ENCODE results near the gene GPX4. TPM values are rescaled to one million over a fixed set of nuclear protein-coding genes. Genes with fewer than 3 reads are reported as not detected.

GPX4 gene
- total RNA-seq, 1 donor from 2014 or later = 210 TPM

- TF ChIP-seq, protein P1, sequence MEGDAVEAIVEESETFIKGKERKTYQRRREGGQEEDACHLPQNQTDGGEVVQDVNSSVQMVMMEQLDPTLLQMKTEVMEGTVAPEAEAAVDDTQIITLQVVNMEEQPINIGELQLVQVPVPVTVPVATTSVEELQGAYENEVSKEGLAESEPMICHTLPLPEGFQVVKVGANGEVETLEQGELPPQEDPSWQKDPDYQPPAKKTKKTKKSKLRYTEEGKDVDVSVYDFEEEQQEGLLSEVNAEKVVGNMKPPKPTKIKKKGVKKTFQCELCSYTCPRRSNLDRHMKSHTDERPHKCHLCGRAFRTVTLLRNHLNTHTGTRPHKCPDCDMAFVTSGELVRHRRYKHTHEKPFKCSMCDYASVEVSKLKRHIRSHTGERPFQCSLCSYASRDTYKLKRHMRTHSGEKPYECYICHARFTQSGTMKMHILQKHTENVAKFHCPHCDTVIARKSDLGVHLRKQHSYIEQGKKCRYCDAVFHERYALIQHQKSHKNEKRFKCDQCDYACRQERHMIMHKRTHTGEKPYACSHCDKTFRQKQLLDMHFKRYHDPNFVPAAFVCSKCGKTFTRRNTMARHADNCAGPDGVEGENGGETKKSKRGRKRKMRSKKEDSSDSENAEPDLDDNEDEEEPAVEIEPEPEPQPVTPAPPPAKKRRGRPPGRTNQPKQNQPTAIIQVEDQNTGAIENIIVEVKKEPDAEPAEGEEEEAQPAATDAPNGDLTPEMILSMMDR (IDR thresholded peaks at IDR 0.05; ENCODE audit: partially characterized antibody, unreplicated experiment) = no peak
- peaks cover 4% of the 10 kb centered on the region for H3K36me3 Mint-ChIP-seq (ENCODE audit: unreplicated experiment)
- peaks cover 11% of the 10 kb centered on the region for H3K27me3 Mint-ChIP-seq (ENCODE audit: unreplicated experiment)
- no peak overlapping the region for H3K4me3 Mint-ChIP-seq (ENCODE audit: unreplicated experiment)
- H3K27ac Mint-ChIP-seq (ENCODE audit: unreplicated experiment) = no peak overlapping the region
- no peak for DNase-seq
- peaks cover 1% of the 10 kb centered on the region for H3K4me1 Mint-ChIP-seq (ENCODE audit: low read depth, unreplicated experiment)
- no peaks in the 10 kb centered on the region for H3K9me3 Mint-ChIP-seq (ENCODE audit: unreplicated experiment)
Measured at GRCh38 chr19:1073063-1073955, 30.5 kb upstream of the GPX4 start.

DNA sequence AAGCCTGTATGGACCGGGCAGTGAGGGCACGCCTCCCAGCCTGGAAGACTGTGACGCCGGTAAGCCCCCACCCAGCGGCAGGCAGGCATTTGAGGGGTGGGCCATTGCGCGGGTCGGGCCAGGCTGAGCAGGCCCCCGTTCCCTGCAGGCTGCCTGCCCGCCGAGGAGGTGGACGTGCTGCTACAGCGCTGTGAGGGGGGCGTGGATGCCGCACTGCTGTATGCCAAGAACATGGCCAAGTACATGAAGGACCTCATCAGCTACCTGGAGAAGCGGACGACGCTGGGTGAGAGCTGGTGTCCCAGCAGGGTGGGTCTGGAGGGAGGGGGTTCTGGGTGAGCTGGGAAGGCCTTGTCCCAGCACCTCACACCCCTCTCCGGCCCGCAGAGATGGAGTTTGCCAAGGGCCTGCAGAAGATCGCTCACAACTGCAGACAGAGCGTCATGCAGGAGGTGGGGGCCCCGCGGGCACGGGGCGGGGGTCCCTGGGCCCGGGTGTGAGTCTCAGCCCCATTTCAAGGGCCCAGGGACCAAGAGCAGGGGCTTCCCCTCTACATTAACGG, 29.8 kb upstream of the GPX4 start:
- H3K4me3 Mint-ChIP-seq (ENCODE audit: unreplicated experiment) = no peak overlapping the region
- no peak for DNase-seq
- no peaks in the 10 kb centered on the region for H3K9me3 Mint-ChIP-seq (ENCODE audit: unreplicated experiment)
- H3K27ac Mint-ChIP-seq (ENCODE audit: unreplicated experiment) = no peak overlapping the region
- peaks cover 7% of the 10 kb centered on the region for H3K27me3 Mint-ChIP-seq (ENCODE audit: unreplicated experiment)
- peaks cover 4% of the 10 kb centered on the region for H3K36me3 Mint-ChIP-seq (ENCODE audit: unreplicated experiment)
- peaks cover 1% of the 10 kb centered on the region for H3K4me1 Mint-ChIP-seq (ENCODE audit: low read depth, unreplicated experiment)
- TF ChIP-seq, protein P1 (IDR thresholded peaks at IDR 0.05; ENCODE audit: partially characterized antibody, unreplicated experiment) = no peak

DNA sequence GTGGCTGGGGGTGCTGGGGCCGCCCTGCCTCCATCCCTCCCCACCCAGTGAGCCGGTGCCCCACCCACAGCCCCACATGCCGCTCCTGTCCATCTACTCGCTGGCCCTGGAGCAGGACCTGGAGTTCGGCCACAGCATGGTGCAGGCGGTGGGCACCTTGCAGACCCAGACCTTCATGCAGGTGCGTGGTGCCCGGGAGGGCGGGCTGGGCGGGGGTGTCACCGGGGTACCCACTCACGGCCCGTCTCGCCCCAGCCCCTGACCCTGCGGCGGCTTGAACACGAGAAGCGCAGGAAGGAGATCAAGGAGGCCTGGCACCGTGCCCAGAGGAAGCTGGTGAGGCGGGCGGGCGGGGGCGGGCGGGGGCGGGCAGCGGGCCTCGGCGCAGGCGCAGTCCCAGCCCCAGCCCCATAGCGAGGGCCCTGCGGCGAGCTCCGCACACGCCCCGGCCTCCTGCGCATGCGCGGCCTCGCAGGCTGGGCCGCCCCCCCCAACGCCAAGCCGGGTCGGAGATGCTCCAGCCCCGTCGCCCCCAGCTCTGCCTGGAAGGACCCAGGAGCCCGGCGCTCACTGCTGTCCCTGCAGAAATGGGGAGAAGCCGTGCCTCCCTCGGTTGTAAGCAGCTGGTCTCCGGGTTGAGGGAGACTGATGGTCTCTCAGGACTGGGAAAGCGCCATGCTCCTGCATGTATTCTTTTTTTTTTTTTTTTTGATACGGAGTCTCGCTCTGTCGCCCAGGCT, 29.1 kb upstream of the GPX4 start:
- TF ChIP-seq, protein P1 (IDR thresholded peaks at IDR 0.05; ENCODE audit: partially characterized antibody, unreplicated experiment) = no peak
- Mint-ChIP-seq H3K27ac (ENCODE audit: unreplicated experiment) (no peak overlapping the region), H3K27me3 (ENCODE audit: unreplicated experiment) (peaks cover 7% of the 10 kb centered on the region), H3K4me1 (ENCODE audit: low read depth, unreplicated experiment) (peaks cover 1% of the 10 kb centered on the region), H3K9me3 (ENCODE audit: unreplicated experiment) (no peaks in the 10 kb centered on the region), H3K36me3 (ENCODE audit: unreplicated experiment) (peaks cover 4% of the 10 kb centered on the region), H3K4me3 (ENCODE audit: unreplicated experiment) (no peak overlapping the region)
- no peak for DNase-seq

DNA sequence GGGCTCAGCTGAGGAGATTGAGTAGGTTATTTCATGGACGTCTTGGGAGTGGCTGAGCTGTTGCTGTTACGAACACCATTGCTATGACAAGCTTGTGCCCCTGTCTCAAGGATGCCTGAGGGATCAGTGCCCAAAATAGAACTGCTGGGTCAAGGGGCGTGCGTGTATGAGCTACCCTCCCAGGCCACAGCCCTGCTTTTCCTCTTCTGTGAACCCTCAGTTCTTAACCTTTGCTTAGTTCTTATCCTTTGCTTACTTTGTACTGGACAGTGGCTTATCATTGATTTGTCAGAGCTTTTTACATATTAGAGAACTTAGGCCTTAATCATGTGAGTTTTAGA, 27.8 kb upstream of the GPX4 start:
- Mint-ChIP-seq H3K4me3 (ENCODE audit: unreplicated experiment) (no peak overlapping the region), H3K36me3 (ENCODE audit: unreplicated experiment) (peaks cover 4% of the 10 kb centered on the region), H3K9me3 (ENCODE audit: unreplicated experiment) (no peaks in the 10 kb centered on the region), H3K27me3 (ENCODE audit: unreplicated experiment) (peaks cover 7% of the 10 kb centered on the region), H3K27ac (ENCODE audit: unreplicated experiment) (no peak overlapping the region), H3K4me1 (ENCODE audit: low read depth, unreplicated experiment) (peaks cover 1% of the 10 kb centered on the region)
- TF ChIP-seq, protein P1 (IDR thresholded peaks at IDR 0.05; ENCODE audit: partially characterized antibody, unreplicated experiment) = no peak
- no peak for DNase-seq

Data from glutamatergic neuron (in vitro differentiated cells).